ENCODE measurements around the gene ELMO1.

ELMO1 gene

GRCh38 chr7:37285706-37286453 lies 162.8 kb downstream of the ELMO1 start:
- no peaks in the 10 kb centered on the region for H3K27me3 Mint-ChIP-seq (ENCODE audit: low read depth)
- H3K27ac Mint-ChIP-seq: no peak overlapping the region
- H3K9me3 Mint-ChIP-seq: no peaks in the 10 kb centered on the region
- peaks cover 11% of the 10 kb centered on the region for H3K36me3 Mint-ChIP-seq (ENCODE audit: low read depth)
- H3K4me3 Mint-ChIP-seq: no peak overlapping the region
- DNase-seq (ENCODE audit: low spot score): no peak
- H3K4me1 Mint-ChIP-seq (ENCODE audit: low read depth): peaks cover 33% of the 10 kb centered on the region

- peaks cover 15% of the 10 kb centered on the region for H3K36me3 Mint-ChIP-seq (ENCODE audit: low read depth)
- no peak overlapping the region for H3K4me3 Mint-ChIP-seq
- no peak overlapping the region for H3K27ac Mint-ChIP-seq
- peaks cover 32% of the 10 kb centered on the region for H3K4me1 Mint-ChIP-seq (ENCODE audit: low read depth)
- no peaks in the 10 kb centered on the region for H3K9me3 Mint-ChIP-seq
- DNase-seq (ENCODE audit: low spot score): peak; percentile 7
- no peaks in the 10 kb centered on the region for H3K27me3 Mint-ChIP-seq (ENCODE audit: low read depth)
These were observed 163.8 kb downstream of the ELMO1 start for GRCh38 chr7:37284805-37285231.

GRCh38 chr7:37284285-37284684 lies 164.4 kb downstream of the ELMO1 start:
- Mint-ChIP-seq H3K4me3 (no peak overlapping the region), H3K9me3 (no peaks in the 10 kb centered on the region), H3K36me3 (ENCODE audit: low read depth) (peaks cover 16% of the 10 kb centered on the region), H3K4me1 (ENCODE audit: low read depth) (peaks cover 31% of the 10 kb centered on the region), H3K27me3 (ENCODE audit: low read depth) (no peaks in the 10 kb centered on the region), H3K27ac (no peak overlapping the region)
- DNase-seq (ENCODE audit: low spot score): no peak

GRCh38 chr7:37283716-37284115 lies 164.9 kb downstream of the ELMO1 start:
- no peak overlapping the region for H3K4me3 Mint-ChIP-seq
- no peak overlapping the region for H3K27ac Mint-ChIP-seq
- H3K4me1 Mint-ChIP-seq (ENCODE audit: low read depth): peaks cover 32% of the 10 kb centered on the region
- H3K36me3 Mint-ChIP-seq (ENCODE audit: low read depth): peaks cover 16% of the 10 kb centered on the region
- no peaks in the 10 kb centered on the region for H3K27me3 Mint-ChIP-seq (ENCODE audit: low read depth)
- no peak for DNase-seq (ENCODE audit: low spot score)
- no peaks in the 10 kb centered on the region for H3K9me3 Mint-ChIP-seq

- Mint-ChIP-seq H3K27me3 (ENCODE audit: low read depth) (no peaks in the 10 kb centered on the region), H3K9me3 (no peaks in the 10 kb centered on the region), H3K27ac (no peak overlapping the region), H3K4me1 (ENCODE audit: low read depth) (peaks cover 34% of the 10 kb centered on the region), H3K4me3 (no peak overlapping the region), H3K36me3 (ENCODE audit: low read depth) (peaks cover 14% of the 10 kb centered on the region)
- DNase-seq (ENCODE audit: low spot score): no peak
These were observed 165.7 kb downstream of the ELMO1 start for GRCh38 chr7:37282927-37283326.

GRCh38 chr7:37282093-37282444 lies 166.6 kb downstream of the ELMO1 start:
- Mint-ChIP-seq H3K27ac (peak overlapping the region; percentile 49), H3K27me3 (ENCODE audit: low read depth) (no peaks in the 10 kb centered on the region), H3K9me3 (no peaks in the 10 kb centered on the region)

GRCh38 chr7:37281368-37282092 lies 167.1 kb downstream of the ELMO1 start:
- Mint-ChIP-seq H3K36me3 (ENCODE audit: low read depth) (peaks cover 14% of the 10 kb centered on the region), H3K27ac (no peak overlapping the region), H3K4me1 (ENCODE audit: low read depth) (peaks cover 33% of the 10 kb centered on the region), H3K4me3 (no peak overlapping the region), H3K9me3 (no peaks in the 10 kb centered on the region), H3K27me3 (ENCODE audit: low read depth) (no peaks in the 10 kb centered on the region)
- DNase-seq (ENCODE audit: low spot score): no peak

More at GRCh38 chr7:37282093-37282444, 166.6 kb downstream of the ELMO1 start:
- H3K4me1 Mint-ChIP-seq (ENCODE audit: low read depth): peaks cover 33% of the 10 kb centered on the region
- H3K36me3 Mint-ChIP-seq (ENCODE audit: low read depth): peaks cover 14% of the 10 kb centered on the region
- no peak for DNase-seq (ENCODE audit: low spot score)
- H3K4me3 Mint-ChIP-seq: no peak overlapping the region

GRCh38 chr7:37277513-37277912 lies 171.2 kb downstream of the ELMO1 start:
- H3K4me3 Mint-ChIP-seq: no peak overlapping the region
- H3K9me3 Mint-ChIP-seq: no peaks in the 10 kb centered on the region
- DNase-seq (ENCODE audit: low spot score): no peak

GRCh38 chr7:37275078-37275710 lies 173.5 kb downstream of the ELMO1 start:
- DNase-seq (ENCODE audit: low spot score): no peak
- Mint-ChIP-seq H3K4me1 (ENCODE audit: low read depth) (peaks cover 43% of the 10 kb centered on the region), H3K36me3 (ENCODE audit: low read depth) (peaks cover 25% of the 10 kb centered on the region), H3K9me3 (no peaks in the 10 kb centered on the region), H3K27ac (no peak overlapping the region), H3K27me3 (ENCODE audit: low read depth) (no peaks in the 10 kb centered on the region), H3K4me3 (no peak overlapping the region)

More at GRCh38 chr7:37277513-37277912, 171.2 kb downstream of the ELMO1 start:
- Mint-ChIP-seq H3K27ac (no peak overlapping the region), H3K4me1 (ENCODE audit: low read depth) (peaks cover 35% of the 10 kb centered on the region), H3K36me3 (ENCODE audit: low read depth) (peaks cover 18% of the 10 kb centered on the region), H3K27me3 (ENCODE audit: low read depth) (no peaks in the 10 kb centered on the region)

- Mint-ChIP-seq H3K27ac (peak overlapping the region; percentile 33), H3K36me3 (ENCODE audit: low read depth) (peaks cover 27% of the 10 kb centered on the region), H3K27me3 (ENCODE audit: low read depth) (no peaks in the 10 kb centered on the region), H3K4me1 (ENCODE audit: low read depth) (peaks cover 43% of the 10 kb centered on the region), H3K9me3 (no peaks in the 10 kb centered on the region), H3K4me3 (no peak overlapping the region)
- DNase-seq (ENCODE audit: low spot score): no peak
These were observed 174.8 kb downstream of the ELMO1 start for GRCh38 chr7:37273891-37274290.

GRCh38 chr7:37269711-37270508 lies 178.8 kb downstream of the ELMO1 start:
- peak overlapping the region; percentile 15 for H3K27ac Mint-ChIP-seq
- no peaks in the 10 kb centered on the region for H3K9me3 Mint-ChIP-seq
- peaks cover 34% of the 10 kb centered on the region for H3K4me1 Mint-ChIP-seq (ENCODE audit: low read depth)
- H3K27me3 Mint-ChIP-seq (ENCODE audit: low read depth): no peaks in the 10 kb centered on the region
- no peak for DNase-seq (ENCODE audit: low spot score)
- H3K4me3 Mint-ChIP-seq: no peak overlapping the region
- peaks cover 35% of the 10 kb centered on the region for H3K36me3 Mint-ChIP-seq (ENCODE audit: low read depth)

- H3K27me3 Mint-ChIP-seq (ENCODE audit: low read depth): no peaks in the 10 kb centered on the region
- peaks cover 18% of the 10 kb centered on the region for H3K4me1 Mint-ChIP-seq (ENCODE audit: low read depth)
- no peaks in the 10 kb centered on the region for H3K9me3 Mint-ChIP-seq
- H3K27ac Mint-ChIP-seq: no peak overlapping the region
- DNase-seq (ENCODE audit: low spot score): no peak
- no peak overlapping the region for H3K4me3 Mint-ChIP-seq
- peaks cover 37% of the 10 kb centered on the region for H3K36me3 Mint-ChIP-seq (ENCODE audit: low read depth)
These were observed 181.4 kb downstream of the ELMO1 start for GRCh38 chr7:37267251-37267650.

- H3K27me3 Mint-ChIP-seq (ENCODE audit: low read depth): no peaks in the 10 kb centered on the region
- H3K27ac Mint-ChIP-seq: no peak overlapping the region
- no peak overlapping the region for H3K4me3 Mint-ChIP-seq
- peaks cover 28% of the 10 kb centered on the region for H3K36me3 Mint-ChIP-seq (ENCODE audit: low read depth)
- H3K4me1 Mint-ChIP-seq (ENCODE audit: low read depth): peaks cover 12% of the 10 kb centered on the region
- no peak for DNase-seq (ENCODE audit: low spot score)
- H3K9me3 Mint-ChIP-seq: no peaks in the 10 kb centered on the region
These were observed 182.8 kb downstream of the ELMO1 start for GRCh38 chr7:37265876-37266275.
